C4-2B (cell line): ENCODE measurements around the gene GDF7.
"Not testable (repeated sequence)": the region's sequence is repeated elsewhere in the genome, so short reads cannot be mapped to it uniquely, and the experiment has no call there.

Experiments
- CTCF ChIP-seq: fragments of 450-650 bp; conservative IDR thresholded peaks from 2 replicates; pipeline ENCODE4 v1.5.1; 2017; ENCODE audit warnings: mild to moderate bottlenecking
- ZFX ChIP-seq: fragments of 450-650 bp; IDR thresholded peaks from 2 replicates; pipeline ENCODE4 v1.6.1; 2017

GRCh38 chr2:20711641-20712040 is 44.7 kb downstream of the GDF7 start:
- TF ChIP-seq CTCF, ZFX: not testable (repeated sequence)
